ENCODE results near the gene VASN.

The VASN gene

GRCh38 chr16:4370570-4371356 is 885 bp upstream of the VASN start:
- H3K36me3 ChIP-seq (ENCODE audit: control insufficient read depth, insufficient read depth, low read length) = peaks cover 2% of the 10 kb centered on the region
- TF ChIP-seq CTCF (IDR thresholded peaks at IDR 0.05; ENCODE audit: insufficient read depth, low read length, poor library complexity, severe bottlenecking) = no peak
- no peak overlapping the region for H3K4me3 ChIP-seq (replicated peaks; ENCODE audit: low read depth, low read length)
- no peak for DNase-seq (ENCODE audit: extremely low read depth, insufficient read length)
- no peaks in the 10 kb centered on the region; the same call in 1 of the 2 replicates for H3K27me3 ChIP-seq (replicated peaks; ENCODE audit: control insufficient read depth, insufficient read depth, low read length)

GRCh38 chr16:4372001-4372577 is 441 bp downstream of the VASN start:
- DNase-seq (ENCODE audit: extremely low read depth, insufficient read length) = no peak
- Histone ChIP-seq H3K27me3 (replicated peaks; ENCODE audit: control insufficient read depth, insufficient read depth, low read length) (no peaks in the 10 kb centered on the region; the same call in 1 of the 2 replicates), H3K4me3 (replicated peaks; ENCODE audit: low read depth, low read length) (peak overlapping the region; percentile 28), H3K36me3 (ENCODE audit: control insufficient read depth, insufficient read depth, low read length) (peaks cover 2% of the 10 kb centered on the region)
- TF ChIP-seq CTCF (IDR thresholded peaks at IDR 0.05; ENCODE audit: insufficient read depth, low read length, poor library complexity, severe bottlenecking) = no peak

- no peak overlapping the region for H3K4me3 ChIP-seq (replicated peaks; ENCODE audit: low read depth, low read length)
- no peak for DNase-seq (ENCODE audit: extremely low read depth, insufficient read length)
- no peaks in the 10 kb centered on the region; the same call in 1 of the 2 replicates for H3K27me3 ChIP-seq (replicated peaks; ENCODE audit: control insufficient read depth, insufficient read depth, low read length)
- TF ChIP-seq CTCF (IDR thresholded peaks at IDR 0.05; ENCODE audit: insufficient read depth, low read length, poor library complexity, severe bottlenecking) = no peak
- no peaks in the 10 kb centered on the region; the same call in none of the 2 replicates for H3K36me3 ChIP-seq (ENCODE audit: control insufficient read depth, insufficient read depth, low read length)
These were observed 1.1 kb downstream of the VASN start for GRCh38 chr16:4372578-4373355.

GRCh38 chr16:4373356-4373908 is 1.8 kb downstream of the VASN start:
- no peak for DNase-seq (ENCODE audit: extremely low read depth, insufficient read length)
- Histone ChIP-seq H3K27me3 (replicated peaks; ENCODE audit: control insufficient read depth, insufficient read depth, low read length) (no peaks in the 10 kb centered on the region; the same call in 1 of the 2 replicates), H3K4me3 (replicated peaks; ENCODE audit: low read depth, low read length) (no peak overlapping the region), H3K36me3 (ENCODE audit: control insufficient read depth, insufficient read depth, low read length) (no peaks in the 10 kb centered on the region; the same call in none of the 2 replicates)
- no peak for TF ChIP-seq CTCF (IDR thresholded peaks at IDR 0.05; ENCODE audit: insufficient read depth, low read length, poor library complexity, severe bottlenecking)

GRCh38 chr16:4373909-4374742 is 2.5 kb downstream of the VASN start:
- Histone ChIP-seq H3K4me3 (replicated peaks; ENCODE audit: low read depth, low read length) (no peak overlapping the region), H3K36me3 (ENCODE audit: control insufficient read depth, insufficient read depth, low read length) (peaks cover 3% of the 10 kb centered on the region), H3K27me3 (replicated peaks; ENCODE audit: control insufficient read depth, insufficient read depth, low read length) (no peaks in the 10 kb centered on the region; the same call in 1 of the 2 replicates)
- no peak for DNase-seq (ENCODE audit: extremely low read depth, insufficient read length)
- TF ChIP-seq CTCF (IDR thresholded peaks at IDR 0.05; ENCODE audit: insufficient read depth, low read length, poor library complexity, severe bottlenecking) = no peak

Data from GM06990 (cell line).